Natural killer cell (primary cell): ENCODE results near the gene CTNS. TPM values are rescaled to one million over a fixed set of nuclear protein-coding genes. Genes with fewer than 3 reads are reported as not detected.
A peak's percentile ranks its signal among the peaks of the same experiment; 100 is the strongest.

ENCODE experiments used
- ATAC-seq, 3 donors: fragments of 150-1000 bp in 2 of 3; fragments of 200-7000 bp in 1 of 3; cut with Tn5 transposase; 1 replicate in 1 of 3; 2 replicates in 2 of 3; pipeline ENCODE4 v1.10.0; 2021; ENCODE audit warnings: mild to moderate bottlenecking in 2 of 3, moderate library complexity in 2 of 3
- DNase-seq, 2 donors: peaks; one replicate each; pipeline versions ENCODE4 v3.0.0 to v3.0.0-alpha.2; 2013 to 2021; ENCODE audit warnings: mixed read lengths in 1 of 2
- H3K27ac ChIP-seq: one replicate; pipeline ENCODE4 v1.5.1; 2013; ENCODE audit warnings: mild to moderate bottlenecking, low read length
- H3K27me3 ChIP-seq: one replicate; pipeline ENCODE4 v1.6.1; 2013; ENCODE audit warnings: low read length; ENCODE audit not compliant: control insufficient read depth, insufficient read depth
- H3K36me3 ChIP-seq: one replicate; pipeline ENCODE4 v1.6.1; 2013; ENCODE audit warnings: low read length; ENCODE audit not compliant: control insufficient read depth, insufficient read depth
- H3K4me1 ChIP-seq: one replicate; pipeline ENCODE4 v1.6.1; 2013; ENCODE audit warnings: low read length; ENCODE audit not compliant: control insufficient read depth, insufficient read depth
- H3K4me3 ChIP-seq: one replicate; pipeline ENCODE4 v1.5.1; 2013; ENCODE audit warnings: low read length
- H3K9me3 ChIP-seq: one replicate; pipeline ENCODE4 v1.6.1; 2013; ENCODE audit warnings: low read length; ENCODE audit not compliant: control insufficient read depth, insufficient read depth
- H3K27ac Mint-ChIP-seq, 2 donors: one replicate each; pipeline ENCODE4 v1.8.0; 2022; ENCODE audit warnings: mild to moderate bottlenecking in 2 of 2, mixed read lengths in 2 of 2, moderate library complexity in 1 of 2
- H3K27me3 Mint-ChIP-seq, 2 donors: one replicate each; pipeline ENCODE4 v1.8.0; 2022; ENCODE audit warnings: low read depth in 2 of 2, mixed read lengths in 2 of 2
- H3K36me3 Mint-ChIP-seq: one replicate; pipeline ENCODE4 v1.8.0; 2022; ENCODE audit warnings: mixed read lengths
- H3K4me1 Mint-ChIP-seq, 2 donors: one replicate each; pipeline ENCODE4 v1.8.0; 2022; ENCODE audit warnings: mixed read lengths in 2 of 2
- H3K4me3 Mint-ChIP-seq: one replicate; pipeline ENCODE4 v1.8.0; 2022; ENCODE audit warnings: mild to moderate bottlenecking, moderate library complexity, mixed read lengths
- H3K9me3 Mint-ChIP-seq, 2 donors: one replicate each; pipeline ENCODE4 v1.8.0; 2022; ENCODE audit warnings: mixed read lengths in 2 of 2
- CTCF ChIP-seq: fragments of 200-600 bp; IDR thresholded peaks from one replicate; pipeline ENCODE4 v1.8.0; 2022; ENCODE audit warnings: antibody characterized with exemption
- WGBS: methylation state at CpG from one replicate; pipeline ENCODE4 v1.1.7; 2013; ENCODE audit warnings: missing lambda C conversion rate; ENCODE audit not compliant: insufficient coverage; 5-methylcytosine and 5-hydroxymethylcytosine counted together
- intact Hi-C: fragments of 100-400 bp; cut with micrococcal nuclease; formaldehyde crosslinking; loops from one replicate; pipeline ENCODE4 v1.14.2; 2022
- total RNA-seq, 4 donors: library from RNA; stranded (reverse); fragments of 120-200 nt in 1 of 4; gene quantifications; one replicate each; pipeline versions ENCODE4 v1.2.3 to v1.2.4, GENCODE V29; 2013 to 2022

Gene CTNS
- total RNA-seq, 3 donors from 2014 or later (not counting 1 experiment from before 2014, with no cell fraction given), result 7.6 to 24.2 (median 9.6) TPM

- no peak for TF ChIP-seq CTCF
- WGBS, result 95% methylated on average over 33 of the region's 33 CpGs
- ATAC-seq (no peak), DNase-seq (no peak)
- Histone ChIP-seq H3K27me3 (no peaks in the 10 kb centered on the region), H3K27ac (no peak overlapping the region), H3K4me1 (peaks cover 10% of the 10 kb centered on the region), H3K4me3 (no peak overlapping the region), H3K9me3 (no peaks in the 10 kb centered on the region), H3K36me3 (no peaks in the 10 kb centered on the region)
- H3K4me3 Mint-ChIP-seq, result no peak overlapping the region
- H3K36me3 Mint-ChIP-seq, result no peaks in the 10 kb centered on the region
- intact Hi-C loops, result no loop called here
- no peaks in the 10 kb centered on the region for H3K27me3 Mint-ChIP-seq
- H3K4me1 Mint-ChIP-seq, result peaks cover 0 to 10% of the 10 kb centered on the region in 2 donors
- no peak overlapping the region for H3K27ac Mint-ChIP-seq
- H3K9me3 Mint-ChIP-seq, result no peaks in the 10 kb centered on the region
Observed at GRCh38 chr17:3663102-3664011, 26.8 kb downstream of the CTNS start.

GRCh38 chr17:3665834-3666233 is 29.3 kb downstream of the CTNS start:
- no peaks in the 10 kb centered on the region for H3K36me3 ChIP-seq
- H3K9me3 ChIP-seq, result no peaks in the 10 kb centered on the region
- H3K27ac ChIP-seq, result no peak overlapping the region
- Mint-ChIP-seq H3K27me3 (no peaks in the 10 kb centered on the region), H3K36me3 (no peaks in the 10 kb centered on the region), H3K4me1 (peaks cover 8 to 17% of the 10 kb centered on the region in 2 donors), H3K9me3 (no peaks in the 10 kb centered on the region), H3K4me3 (peak overlapping the region; percentile 80), H3K27ac (no peak overlapping the region)
- TF ChIP-seq CTCF, result no peak
- no peaks in the 10 kb centered on the region for H3K27me3 ChIP-seq
- ATAC-seq (no peak), DNase-seq (no peak)
- 93% methylated on average over 5 of the region's 5 CpGs for WGBS
- no peak overlapping the region for H3K4me3 ChIP-seq
- intact Hi-C loops, result no loop called here
- H3K4me1 ChIP-seq, result peaks cover 21% of the 10 kb centered on the region

- Mint-ChIP-seq H3K4me1 (peaks cover 8 to 17% of the 10 kb centered on the region in 2 donors), H3K4me3 (peak overlapping the region; percentile 80), H3K27me3 (no peaks in the 10 kb centered on the region), H3K27ac (no peak overlapping the region), H3K36me3 (no peaks in the 10 kb centered on the region), H3K9me3 (no peaks in the 10 kb centered on the region)
- peaks cover 21% of the 10 kb centered on the region for H3K4me1 ChIP-seq
- no peak overlapping the region for H3K27ac ChIP-seq
- no peaks in the 10 kb centered on the region for H3K27me3 ChIP-seq
- TF ChIP-seq CTCF, result no peak
- ATAC-seq (no peak), DNase-seq (no peak)
- no peaks in the 10 kb centered on the region for H3K9me3 ChIP-seq
- WGBS, result 100% methylated on average over 5 of the region's 6 CpGs
- intact Hi-C loops, result no loop called here
- H3K36me3 ChIP-seq, result no peaks in the 10 kb centered on the region
- H3K4me3 ChIP-seq, result no peak overlapping the region
Observed at GRCh38 chr17:3666516-3666915, 30.0 kb downstream of the CTNS start.
